Left colon (tissue), 2 donors: ENCODE measurements around the gene PBXIP1. TPM values are rescaled to one million over a fixed set of nuclear protein-coding genes. Genes with fewer than 3 reads are reported as not detected.

Experiments used
- ATAC-seq: fragments of 200-7000 bp; cut with Tn5 transposase; one replicate; pipeline ENCODE4 v1.9.1; 2020; ENCODE audit warnings: mild to moderate bottlenecking, moderate library complexity
- DNase-seq, 2 donors: peaks; one replicate each; pipeline ENCODE4 v3.0.0-alpha.2; 2020
- intact Hi-C, 2 donors: fragments of 100-400 bp; cut with DNase I in 1 of 2; cut with micrococcal nuclease in 1 of 2; formaldehyde crosslinking; loops; one replicate each; pipeline versions ENCODE4 v1.11.2 to v1.14.0; 2022; cut with DNase I, micrococcal nuclease
- long read RNA-seq: library from polyadenylated mRNA; unstranded; transcript quantifications from one replicate; pipeline ENCODE4 v2.0.0, GENCODE V29; 2021
- total RNA-seq, 2 donors: library from RNA; stranded (reverse); fragmentation: NEBNext Ultra II Directional; extraction: Animal tissue kit (Norgen Biotek cat#: 25700); gene quantifications; one replicate each; pipeline ENCODE4 v1.2.1, GENCODE V29; 2021
- donor health status: DM: no; HTN: no; CAD: no.
- donor health status: DM: yes; HTN: yes; CAD: no.

Gene PBXIP1
- 10 to 100 TPM; 33.4 to 61.2 TPM for total RNA-seq
- long read RNA-seq, transcript PBXIP1-202 (11 exons, 3,212 nt), result major isoform, 20 of 50 reads
- long read RNA-seq, partial matches to known transcripts, result 24 of 50 reads
- long read RNA-seq, other reads (novel, unspliced or antisense), result 6 of 50 reads

- ATAC-seq, result peak; percentile 85
- intact Hi-C loops, result no loop called here
- peak; percentile 74 to 82 for DNase-seq
Observed at GRCh38 chr1:154955718-154956543, at the start of gene PBXIP1. TSS of gene PBXIP1 (minus strand) at chr1:154956099. CDS start at chr1:154953721, 2,378 bp downstream.

- DNase-seq (peak; percentile 88 to 90), ATAC-seq (peak; percentile 20)
- intact Hi-C loops, result no loop called here
Observed at GRCh38 chr1:155005076-155006011, 49.4 kb upstream of the PBXIP1 start.

- ATAC-seq (no peak), DNase-seq (peak; percentile 34 to 48)
- intact Hi-C loops, result no loop called here
Observed at GRCh38 chr1:155004352-155005075, 48.6 kb upstream of the PBXIP1 start.

GRCh38 chr1:155003766-155004351 lies 48.0 kb upstream of the PBXIP1 start:
- peak; percentile 0 for ATAC-seq
- DNase-seq, result peak; percentile 76 to 88
- intact Hi-C loops, result no loop called here

- peak in 1 of 2 donors; percentile 59 for DNase-seq
- no peak for ATAC-seq
- intact Hi-C loops, result no loop called here
Observed at GRCh38 chr1:155003227-155003765, 47.4 kb upstream of the PBXIP1 start.

GRCh38 chr1:155002464-155003226 lies 46.7 kb upstream of the PBXIP1 start, which contains the start of gene ZBTB7B:
TSS of gene ZBTB7B (plus strand) at chr1:155002802. CDS start at chr1:155014661, 11,859 bp downstream.
- ATAC-seq (peak; percentile 9), DNase-seq (peak; percentile 63 to 75)
- intact Hi-C loops, result no loop called here

GRCh38 chr1:155001675-155002463 lies 46.0 kb upstream of the PBXIP1 start:
- intact Hi-C loops, result no loop called here
- peak; percentile 100 for DNase-seq

GRCh38 chr1:155001425-155001674 lies 45.5 kb upstream of the PBXIP1 start:
- intact Hi-C loops, result no loop called here
- DNase-seq (no peak), ATAC-seq (no peak)

More at GRCh38 chr1:155001675-155002463, 46.0 kb upstream of the PBXIP1 start:
- ATAC-seq, result peak; percentile 63

GRCh38 chr1:155000726-155001424 lies 45.0 kb upstream of the PBXIP1 start:
- intact Hi-C loops, result no loop called here
- peak; percentile 57 for ATAC-seq
- DNase-seq, result peak; percentile 96 to 98

- DNase-seq (peak; percentile 57 to 67), ATAC-seq (no peak)
- intact Hi-C loops, result no loop called here
Observed at GRCh38 chr1:155000411-155000725, 44.5 kb upstream of the PBXIP1 start.

- DNase-seq, result peak; percentile 60 to 62
- intact Hi-C loops, result no loop called here
- no peak for ATAC-seq
Observed at GRCh38 chr1:154999571-155000410, 43.9 kb upstream of the PBXIP1 start.

GRCh38 chr1:154998818-154999570 lies 43.1 kb upstream of the PBXIP1 start:
- intact Hi-C loops, result no loop called here
- DNase-seq, result peak; percentile 61 to 77
- no peak for ATAC-seq

- no peak for DNase-seq
- intact Hi-C loops, result no loop called here
- no peak for ATAC-seq
Observed at GRCh38 chr1:154998201-154998780, 42.4 kb upstream of the PBXIP1 start.

GRCh38 chr1:154996966-154997701 lies 41.2 kb upstream of the PBXIP1 start:
- intact Hi-C loops, result no loop called here
- DNase-seq (no peak), ATAC-seq (no peak)
